HCT116 (cell line): ENCODE results near the gene EXOSC7. TPM values are rescaled to one million over a fixed set of nuclear protein-coding genes. Genes with fewer than 3 reads are reported as not detected.

Experiments used
- ATAC-seq: fragments of 200-7000 bp; cut with Tn5 transposase; 2 replicates; pipeline ENCODE4 v1.9.1; 2020; ENCODE audit warnings: mild to moderate bottlenecking, moderate library complexity
- BruUV-seq: library from RNA; stranded (reverse); fragments of 400-500 nt; replicated peaks from 2 replicates; lab custom pipeline; 2021; lab: Mats Ljungman, UMichigan
- CTCF ChIA-PET: fragments of 300-600 bp; sonication (Branson Sonifier 250); formaldehyde crosslinking; loops from one replicate; lab custom pipeline; 2021; ENCODE audit warnings: antibody characterized with exemption; lab: Charles Lee
- POLR2A ChIA-PET: fragments of 300-600, 350-600 bp; sonication (Branson Sonifier 250); formaldehyde crosslinking; loops from one replicate; lab custom pipeline; 2021; ENCODE audit warnings: antibody characterized with exemption; lab: Charles Lee
- RAD21 ChIA-PET, 2 experiments: fragments of 300-600 bp; sonication (Branson Sonifier 250); formaldehyde crosslinking; loops; one replicate each; lab custom pipeline; 2023; ENCODE audit warnings: low total read pairs in 2 of 2; ENCODE audit not compliant: uncharacterized antibody in 2 of 2, unreplicated experiment in 2 of 2, low non-redundant PET in 1 of 2; lab: Charles Lee
- DNase-seq: peaks from one replicate; pipeline ENCODE4 v3.0.0-alpha.2; 2010; ENCODE audit warnings: low read depth, low spot score
- H2AFZ ChIP-seq: fragments of 200-600 bp; shearing (Covaris generic), sonication (generic); 2 replicates; pipeline ENCODE4 v1.6.1; 2017; ENCODE audit warnings: low read depth, mixed run types, mixed read lengths, antibody characterized with exemption, low read length; ENCODE audit not compliant: poor library complexity, severe bottlenecking
- H3K27ac ChIP-seq: 2 replicates; pipeline ENCODE4 v1.5.1; 2012; ENCODE audit warnings: low read depth, low read length
- H3K27me3 ChIP-seq: fragments of 200-600 bp; sonication (generic); 2 replicates; pipeline ENCODE4 v1.6.1; 2016; ENCODE audit warnings: mixed run types, low read length, mixed read lengths; ENCODE audit not compliant: insufficient read depth
- H3K36me3 ChIP-seq, 2 experiments: fragments of 200-500 bp in 1 of 2; fragments of 200-600 bp in 1 of 2; sonication (Bioruptor generic) in 1 of 2; sonication (generic) in 1 of 2; 2 replicates each; pipeline versions ENCODE4 v1.5.1 to v1.6.1; 2014 to 2016; ENCODE audit warnings: low read length in 2 of 2, inconsistent platforms in 1 of 2, mixed read lengths in 1 of 2, mixed run types in 1 of 2; ENCODE audit not compliant: insufficient read depth in 2 of 2, control insufficient read depth in 1 of 2
- H3K4me1 ChIP-seq, 2 experiments: fragments of 200-600 bp in 1 of 2; sonication (generic) in 1 of 2; 2 replicates each; pipeline versions ENCODE4 v1.5.1 to v1.6.1; 2012 to 2017; ENCODE audit warnings: low read length in 2 of 2, inconsistent platforms in 1 of 2, mild to moderate bottlenecking in 1 of 2, mixed read lengths in 1 of 2, mixed run types in 1 of 2, moderate library complexity in 1 of 2; ENCODE audit not compliant: insufficient read depth in 2 of 2, control insufficient read depth in 1 of 2
- H3K4me2 ChIP-seq: fragments of 200-600 bp; sonication (generic); 2 replicates; pipeline ENCODE4 v1.6.1; 2017; ENCODE audit warnings: mixed run types, low read length, mixed read lengths
- H3K4me3 ChIP-seq, 2 experiments: fragments of 200-600 bp in 1 of 2; sonication (generic) in 1 of 2; replicated peaks in 1 of 2; 2 replicates each; pipeline ENCODE4 v1.5.1; 2011 to 2016; ENCODE audit warnings: low read length in 2 of 2, control low read depth in 1 of 2, low read depth in 1 of 2, mild to moderate bottlenecking in 1 of 2, mixed read lengths in 1 of 2, mixed run types in 1 of 2
- H3K79me2 ChIP-seq: fragments of 200-600 bp; sonication (generic); 2 replicates; pipeline ENCODE4 v1.6.1; 2017; ENCODE audit warnings: mild to moderate bottlenecking, mixed run types, low read length, moderate library complexity, mixed read lengths; ENCODE audit not compliant: insufficient read depth
- H3K9ac ChIP-seq: fragments of 200-600 bp; sonication (generic); 2 replicates; pipeline ENCODE4 v1.6.1; 2016; ENCODE audit warnings: low read length, mixed read lengths
- H3K9me2 ChIP-seq: fragments of 200-600 bp; sonication (generic), shearing (Covaris generic); 2 replicates; pipeline ENCODE4 v1.6.1; 2017; ENCODE audit warnings: mixed run types, mild to moderate bottlenecking, moderate library complexity; ENCODE audit not compliant: insufficient read depth
- H3K9me3 ChIP-seq, 2 experiments: fragments of 200-500 bp in 1 of 2; fragments of 200-600 bp in 1 of 2; sonication (Bioruptor generic) in 1 of 2; sonication (generic) in 1 of 2; 2 replicates each; pipeline ENCODE4 v1.6.1; 2014 to 2017; ENCODE audit warnings: low read length in 2 of 2, mixed read lengths in 2 of 2, inconsistent platforms in 1 of 2, low read depth in 1 of 2, mild to moderate bottlenecking in 1 of 2, mixed run types in 1 of 2, moderate library complexity in 1 of 2; ENCODE audit not compliant: control insufficient read depth in 1 of 2, insufficient read depth in 1 of 2
- H4K20me1 ChIP-seq: fragments of 200-600 bp; sonication (generic), shearing (Covaris generic); 2 replicates; pipeline ENCODE4 v1.6.1; 2017; ENCODE audit warnings: mixed run types, mild to moderate bottlenecking, moderate library complexity; ENCODE audit not compliant: insufficient read depth
- ATF3 ChIP-seq: IDR thresholded peaks from 2 replicates; pipeline ENCODE4 v1.6.1; 2012
- CBX3 ChIP-seq: IDR thresholded peaks from 2 replicates; pipeline ENCODE4 v1.6.1; 2012; ENCODE audit warnings: low read depth
- CEBPB ChIP-seq: IDR thresholded peaks from 2 replicates; pipeline ENCODE4 v1.6.1; 2012; ENCODE audit warnings: low read depth
- CTCF ChIP-seq, 3 experiments: fragments of 200-600 bp in 1 of 3; sonication (generic) in 1 of 3; IDR thresholded peaks in 2 of 3; conservative IDR thresholded peaks in 1 of 3; 2 replicates each; pipeline ENCODE4 v1.5.1; 2012 to 2017; ENCODE audit warnings: low read depth in 2 of 3, low read length in 2 of 3, antibody characterized with exemption in 1 of 3, borderline replicate concordance in 1 of 3, control low read depth in 1 of 3, mild to moderate bottlenecking in 1 of 3, mixed read lengths in 1 of 3, mixed run types in 1 of 3, moderate library complexity in 1 of 3; ENCODE audit not compliant: insufficient read depth in 1 of 3
- ELF1 ChIP-seq: IDR thresholded peaks from 2 replicates; pipeline ENCODE4 v1.6.1; 2012; ENCODE audit warnings: low read depth, borderline replicate concordance
- EZH2 ChIP-seq: fragments of 200-600 bp; sonication (generic); IDR thresholded peaks from 2 replicates; pipeline ENCODE4 v1.6.1; 2017; ENCODE audit warnings: antibody characterized with exemption, mixed run types
- EZH2phosphoT487 ChIP-seq: fragments of 200-600 bp; IDR thresholded peaks from 2 replicates; pipeline ENCODE4 v1.6.1; 2018; ENCODE audit warnings: antibody characterized with exemption, borderline replicate concordance
- FOSL1 ChIP-seq: IDR thresholded peaks from 2 replicates; pipeline ENCODE4 v1.6.1; 2012; ENCODE audit warnings: low read depth
- JUND ChIP-seq: IDR thresholded peaks from 2 replicates; pipeline ENCODE4 v1.6.1; 2012
- MAX ChIP-seq: IDR thresholded peaks from 2 replicates; pipeline ENCODE4 v1.6.1; 2012
- POLR2A ChIP-seq: IDR thresholded peaks from 2 replicates; pipeline ENCODE4 v1.7.0; 2011; ENCODE audit warnings: borderline replicate concordance; ENCODE audit not compliant: insufficient read depth, insufficient read length; ENCODE audit errors: extremely low read depth
- POLR2AphosphoS5 ChIP-seq: IDR thresholded peaks from 2 replicates; pipeline ENCODE4 v1.6.1; 2011; ENCODE audit warnings: mild to moderate bottlenecking, low read depth, low read length, moderate library complexity
- RAD21 ChIP-seq: IDR thresholded peaks from 2 replicates; pipeline ENCODE4 v1.6.1; 2012; ENCODE audit warnings: low read depth, mild to moderate bottlenecking
- REST ChIP-seq: IDR thresholded peaks from 2 replicates; pipeline ENCODE4 v1.6.1; 2012; ENCODE audit warnings: low read depth
- SIN3A ChIP-seq: IDR thresholded peaks from 2 replicates; pipeline ENCODE4 v1.6.1; 2012; ENCODE audit warnings: low read depth
- SP1 ChIP-seq: IDR thresholded peaks from 2 replicates; pipeline ENCODE4 v1.6.1; 2012; ENCODE audit warnings: low read depth
- SRF ChIP-seq: IDR thresholded peaks from 2 replicates; pipeline ENCODE4 v1.6.1; 2012; ENCODE audit warnings: low read depth
- YY1 ChIP-seq: IDR thresholded peaks from 2 replicates; pipeline ENCODE4 v1.6.1; 2011; ENCODE audit warnings: low read length, low read depth, moderate library complexity, mild to moderate bottlenecking; ENCODE audit not compliant: insufficient replicate concordance; ENCODE audit errors: extremely low read depth
- ZBTB33 ChIP-seq: IDR thresholded peaks from 2 replicates; pipeline ENCODE4 v1.6.1; 2011; ENCODE audit warnings: mild to moderate bottlenecking, low read length, moderate library complexity; ENCODE audit not compliant: insufficient replicate concordance; ENCODE audit errors: extremely low read depth
- ZNF274 ChIP-seq: fragments of 200-500 bp; sonication (Bioruptor generic); IDR thresholded peaks from 2 replicates; pipeline ENCODE4 v1.6.1; 2014; ENCODE audit warnings: mild to moderate bottlenecking, low read depth, low read length, inconsistent platforms
- intact Hi-C: fragments of 100-400 bp; cut with micrococcal nuclease; formaldehyde crosslinking; loops from 2 replicates; pipeline ENCODE4 v1.10.0; 2022
- total RNA-seq: library from RNA; stranded (reverse); gene quantifications from one replicate; pipeline ENCODE4 v1.2.1, GENCODE V29; 2021; ENCODE audit not compliant: unreplicated experiment

The EXOSC7 gene
- total RNA-seq, 1 experiment from 2014 or later, result 72.6 TPM

GRCh38 chr3:44955917-44956316 is 20.1 kb upstream of the EXOSC7 start:
- H3K4me1 ChIP-seq, result no peaks in the 10 kb centered on the region
- no peak for TF ChIP-seq CEBPB
- no peak for TF ChIP-seq RAD21
- no peak for TF ChIP-seq REST
- no peak for TF ChIP-seq JUND
- no peak for TF ChIP-seq YY1
- no peak for TF ChIP-seq ZNF274
- no peak for TF ChIP-seq CBX3
- no peak for TF ChIP-seq SIN3A
- no peak for TF ChIP-seq POLR2A
- no peak for TF ChIP-seq SP1
- no peak for TF ChIP-seq SRF
- TF ChIP-seq ELF1, result no peak
- no peak for TF ChIP-seq ZBTB33
- no peak for TF ChIP-seq EZH2
- TF ChIP-seq CTCF (IDR thresholded peaks at IDR 0.05 in 2 of 3, conservative IDR thresholded peaks at IDR 0.05 in 1 of 3; ENCODE audit: borderline replicate concordance in 1 of 3, insufficient read depth in 1 of 3, low read depth in 2 of 3, low read length in 2 of 3), result no peak
- no peak for TF ChIP-seq MAX
- no peak for TF ChIP-seq POLR2AphosphoS5
- no peak for TF ChIP-seq FOSL1
- TF ChIP-seq ATF3, result no peak
- TF ChIP-seq EZH2phosphoT487, result no peak
- H3K27me3 ChIP-seq, result no peaks in the 10 kb centered on the region
- H3K9me3 ChIP-seq, result no peaks in the 10 kb centered on the region
- intact Hi-C loops, result no loop called here
- BruUV-seq, result no TSS peak
- no peaks in the 10 kb centered on the region for H4K20me1 ChIP-seq
- H3K36me3 ChIP-seq, result no peaks in the 10 kb centered on the region
- ChIA-PET CTCF (no interaction called here), RAD21 (no interaction called here), POLR2A (no interaction called here)
- H3K9me2 ChIP-seq, result no peaks in the 10 kb centered on the region
- H3K4me2 ChIP-seq, result no peak overlapping the region
- no peak overlapping the region for H3K9ac ChIP-seq
- H3K79me2 ChIP-seq, result peaks cover 22% of the 10 kb centered on the region
- ATAC-seq (no peak), DNase-seq (no peak)
- no peak overlapping the region for H2AFZ ChIP-seq
- no peak overlapping the region for H3K27ac ChIP-seq
- no peak overlapping the region for H3K4me3 ChIP-seq
